HG02943 (cell line): ENCODE measurements around the gene RTN4RL2.

Experiments
- ATAC-seq: cut with Tn5 transposase; IDR thresholded peaks from one replicate; pipeline ENCODE4 v1.9.1; 2021; ENCODE audit warnings: mild to moderate bottlenecking, low read depth, moderate library complexity; ENCODE audit not compliant: unreplicated experiment

Gene RTN4RL2

GRCh38 chr11:57496109-57496820 lies 35.9 kb downstream of the RTN4RL2 start:
- ATAC-seq = no peak

GRCh38 chr11:57497303-57498247 lies 37.2 kb downstream of the RTN4RL2 start:
- no peak for ATAC-seq

GRCh38 chr11:57498540-57498939 lies 38.2 kb downstream of the RTN4RL2 start:
- ATAC-seq = no peak

- peak; percentile 99 for ATAC-seq
Measured at GRCh38 chr11:57499413-57499982, 39.2 kb downstream of the RTN4RL2 start.

- no peak for ATAC-seq
Measured at GRCh38 chr11:57499983-57500461, 39.7 kb downstream of the RTN4RL2 start.

- no peak for ATAC-seq
Measured at GRCh38 chr11:57500515-57500914, 40.2 kb downstream of the RTN4RL2 start.

- ATAC-seq = no peak
Measured at GRCh38 chr11:57500926-57501325, 40.6 kb downstream of the RTN4RL2 start.

GRCh38 chr11:57501953-57502352 lies 41.6 kb downstream of the RTN4RL2 start:
- no peak for ATAC-seq

- no peak for ATAC-seq
Measured at GRCh38 chr11:57502376-57502775, 42.0 kb downstream of the RTN4RL2 start.

- no peak for ATAC-seq
Measured at GRCh38 chr11:57502870-57503269, 42.5 kb downstream of the RTN4RL2 start.

- no peak for ATAC-seq
Measured at GRCh38 chr11:57504511-57504910, 44.2 kb downstream of the RTN4RL2 start.

GRCh38 chr11:57506522-57506921 lies 46.2 kb downstream of the RTN4RL2 start:
- no peak for ATAC-seq

GRCh38 chr11:57508341-57509170 lies 48.2 kb downstream of the RTN4RL2 start:
- ATAC-seq = no peak

GRCh38 chr11:57511741-57512430 lies 51.6 kb downstream of the RTN4RL2 start:
- no peak for ATAC-seq

- ATAC-seq = no peak
Measured at GRCh38 chr11:57512646-57513451, 52.5 kb downstream of the RTN4RL2 start.

- ATAC-seq = no peak
Measured at GRCh38 chr11:57513452-57513795, 53.1 kb downstream of the RTN4RL2 start.

- peak; percentile 39 for ATAC-seq
Measured at GRCh38 chr11:57513911-57514537, 53.7 kb downstream of the RTN4RL2 start.

GRCh38 chr11:57514538-57515331 lies 54.4 kb downstream of the RTN4RL2 start:
- peak; percentile 34 for ATAC-seq
